ENCODE results near the gene RPS15.

The RPS15 gene

GRCh38 chr19:1487576-1488281, 49.5 kb downstream of the RPS15 start:
- no peak for DNase-seq (ENCODE audit: low read depth)

GRCh38 chr19:1488282-1488601, 50.0 kb downstream of the RPS15 start:
- no peak for DNase-seq (ENCODE audit: low read depth)

DNA sequence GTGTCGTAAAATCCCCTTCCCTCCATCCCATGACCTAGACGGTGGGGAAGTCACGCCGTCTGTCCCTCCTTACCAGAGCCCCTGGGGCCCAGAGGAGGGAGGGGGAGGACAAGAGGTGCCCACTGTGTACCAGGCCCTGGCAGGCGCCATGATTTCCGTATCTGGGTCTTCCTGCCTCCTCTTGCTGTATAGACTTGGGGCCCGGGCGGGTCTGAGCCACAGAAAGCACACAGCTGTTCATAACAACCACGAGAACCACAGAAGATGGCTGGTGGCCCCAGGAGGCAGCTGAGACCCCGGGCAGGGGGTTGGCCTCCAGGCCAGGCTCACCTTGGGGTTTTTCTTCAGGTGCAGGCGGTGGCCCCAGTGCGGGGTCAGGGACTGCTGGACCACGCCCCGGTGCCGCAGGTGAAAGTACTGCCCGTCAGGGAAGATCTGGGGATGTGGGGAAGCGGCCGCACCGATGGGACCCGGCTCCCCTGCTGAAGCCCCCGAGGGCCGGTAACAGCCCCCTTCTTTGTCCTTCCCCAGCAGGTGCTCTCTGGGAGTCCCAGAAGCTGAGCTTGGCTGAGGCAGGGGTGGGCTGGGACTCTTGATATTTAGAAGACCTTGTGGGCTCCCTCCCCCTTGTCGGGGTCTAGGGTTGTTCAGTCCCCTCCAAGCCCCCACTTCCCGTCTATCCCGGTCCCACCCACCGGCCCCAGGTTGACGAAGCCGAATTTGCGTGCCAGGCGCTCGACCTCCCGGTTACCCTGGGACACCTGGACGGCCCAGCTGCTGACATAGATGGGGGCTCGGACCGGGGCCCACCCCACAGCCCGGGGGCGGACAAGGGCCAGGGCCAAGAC, 51.5 kb downstream of the RPS15 start:
- DNase-seq (ENCODE audit: low read depth) = no peak

Data from activated T-cell treated with anti-CD3 and anti-CD28 coated beads for 24 hours (primary cell).